UCSD-AML1 (cell line): ENCODE results near the gene NPFF.
"Not testable (repeated sequence)": the region's sequence is repeated elsewhere in the genome, so short reads cannot be mapped to it uniquely, and the experiment has no call there.

ENCODE experiments used
- DNase-seq: peaks from one replicate; lab custom pipeline; 2025; ENCODE audit not compliant: unreplicated experiment; lab: John Stamatoyannopoulos, UW

The NPFF gene, protein sequence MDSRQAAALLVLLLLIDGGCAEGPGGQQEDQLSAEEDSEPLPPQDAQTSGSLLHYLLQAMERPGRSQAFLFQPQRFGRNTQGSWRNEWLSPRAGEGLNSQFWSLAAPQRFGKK

DNA sequence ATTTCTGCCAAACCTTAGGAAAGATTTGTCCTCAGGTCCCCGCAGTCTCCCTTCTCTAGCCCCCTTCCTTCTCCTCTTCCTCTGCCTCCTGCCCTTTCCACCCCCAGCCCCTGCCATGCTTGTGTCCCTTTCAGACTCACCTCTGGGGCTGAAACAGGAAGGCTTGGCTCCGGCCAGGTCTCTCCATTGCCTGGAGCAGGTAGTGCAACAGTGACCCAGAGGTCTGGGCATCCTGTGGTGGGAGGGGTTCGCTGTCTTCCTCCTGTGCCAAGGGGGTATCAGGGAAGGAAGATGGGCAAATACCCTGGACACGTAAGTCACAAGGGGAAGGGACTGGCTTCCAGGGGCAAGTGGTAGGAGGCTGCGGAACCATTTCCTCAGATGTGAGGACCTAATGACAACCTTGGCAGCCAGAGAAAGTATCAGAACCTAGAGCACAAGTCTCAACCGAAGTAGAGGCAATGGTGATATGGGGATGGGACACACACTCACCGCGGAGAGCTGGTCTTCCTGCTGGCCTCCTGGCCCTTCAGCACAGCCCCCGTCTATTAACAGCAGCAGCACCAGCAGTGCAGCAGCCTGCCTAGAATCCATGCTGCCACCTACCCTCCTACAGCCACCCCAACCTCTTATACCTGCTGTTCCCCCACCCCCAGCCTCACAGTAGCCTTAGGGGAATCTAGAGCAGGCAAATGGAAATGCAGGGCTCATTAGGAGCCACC is at the start of gene NPFF:
TSS of gene NPFF (minus strand) at position 604 of the 722 bp plus-strand sequence. CDS start at position 594, 10 bp downstream.
- no peak for DNase-seq

DNA sequence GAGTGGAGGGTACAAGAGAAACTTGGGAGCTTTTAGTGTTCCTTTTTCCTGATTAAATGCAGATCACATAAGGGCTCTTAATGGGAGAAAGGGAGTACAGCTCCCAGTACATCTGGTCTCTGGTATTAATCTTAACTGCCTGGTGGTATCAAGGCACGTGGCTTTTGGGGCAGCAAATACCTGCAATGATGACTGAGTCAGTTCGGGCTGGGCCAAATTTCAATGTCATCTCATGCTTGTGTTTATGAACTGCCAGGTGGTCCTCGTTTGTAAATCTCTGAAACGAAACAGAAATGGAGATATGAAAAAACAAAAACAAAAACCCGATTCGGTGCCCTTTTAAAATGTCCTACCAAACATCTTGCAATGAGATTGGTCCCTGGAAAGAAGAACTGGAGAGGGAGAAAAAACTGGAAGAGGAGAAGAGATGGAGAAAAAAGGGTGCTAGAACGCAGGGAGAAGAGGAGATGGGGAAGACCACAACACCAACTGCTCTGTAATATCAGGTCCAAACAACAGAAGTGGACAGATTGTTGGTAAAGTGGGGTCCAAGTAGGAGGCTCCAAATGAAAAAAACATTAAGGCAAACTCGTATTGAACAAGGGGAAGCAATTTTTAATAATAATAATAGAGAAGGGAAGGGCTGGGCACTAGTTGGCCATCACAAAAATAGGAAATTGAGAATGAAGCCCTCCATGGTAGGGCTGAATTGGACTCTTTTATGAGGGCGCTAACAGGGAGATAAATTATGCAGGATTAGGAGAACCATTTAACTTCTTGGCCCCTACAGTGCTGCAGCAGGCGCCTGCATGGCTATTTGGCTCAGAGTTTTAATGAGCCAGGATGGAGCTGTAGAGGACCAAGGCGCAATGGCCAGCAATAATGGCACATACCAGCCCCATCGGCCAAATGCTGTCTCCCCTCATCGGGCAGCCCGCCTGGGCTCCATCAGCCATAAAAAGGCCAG is 45.4 kb upstream of the NPFF start:
- no peak for DNase-seq

DNA sequence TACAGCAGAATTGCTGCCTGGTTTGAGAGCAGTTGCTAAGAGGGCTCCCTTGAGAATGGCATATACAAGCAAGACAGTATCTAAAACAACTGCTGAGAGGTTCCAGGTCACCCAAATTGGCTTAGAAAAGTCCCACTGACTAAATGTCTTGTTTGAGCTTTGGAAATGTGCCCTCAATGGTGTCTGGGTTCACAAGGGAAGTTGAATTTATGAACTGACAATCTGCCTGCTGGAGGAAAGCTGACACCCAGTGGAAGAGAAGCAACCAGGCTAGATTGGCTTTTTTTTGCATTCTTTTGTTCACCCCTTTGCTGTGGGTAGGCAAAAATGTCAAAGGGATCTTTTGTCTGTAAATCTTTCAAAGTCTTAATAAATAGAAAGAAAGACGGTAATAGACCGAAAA is 44.6 kb upstream of the NPFF start:
- DNase-seq: no peak

DNA sequence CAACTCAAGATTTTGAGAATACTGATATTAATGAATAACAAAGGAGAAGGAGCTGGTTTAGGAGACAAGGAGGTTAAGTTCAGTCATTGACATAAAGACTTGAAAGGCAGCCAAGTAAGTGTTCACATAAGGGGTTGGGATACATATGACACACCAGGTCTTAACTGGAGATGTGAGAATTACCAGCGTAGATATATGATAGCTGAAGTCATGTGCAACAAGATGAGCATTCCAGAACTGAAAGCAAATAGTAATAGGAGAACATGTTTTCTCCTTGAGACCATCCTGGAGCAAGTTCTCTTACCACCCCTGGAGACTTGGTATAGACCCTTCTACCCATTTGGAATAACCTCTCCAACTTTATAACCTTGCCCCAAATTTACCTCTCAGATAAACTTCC is 43.3 kb upstream of the NPFF start:
- DNase-seq: no peak

DNA sequence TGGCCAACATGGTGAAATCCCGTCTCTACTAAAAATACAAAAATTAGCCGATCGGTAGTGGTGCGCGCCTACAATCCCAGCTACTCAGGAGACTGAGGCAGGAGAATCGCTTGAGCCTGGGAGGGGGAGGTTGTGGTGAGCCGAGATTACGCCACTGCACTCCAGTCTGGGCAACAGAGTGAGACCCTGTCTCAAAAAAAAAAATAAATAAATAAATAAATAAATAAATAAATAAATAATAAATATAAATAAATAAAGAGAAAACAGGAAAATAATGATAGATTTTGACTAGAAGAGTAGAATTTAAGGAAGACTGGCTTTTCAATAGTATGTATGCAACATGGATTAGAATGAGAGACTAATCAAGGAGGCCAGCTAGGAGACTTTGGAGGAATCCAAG is 42.8 kb upstream of the NPFF start:
- not testable (repeated sequence) for DNase-seq

DNA sequence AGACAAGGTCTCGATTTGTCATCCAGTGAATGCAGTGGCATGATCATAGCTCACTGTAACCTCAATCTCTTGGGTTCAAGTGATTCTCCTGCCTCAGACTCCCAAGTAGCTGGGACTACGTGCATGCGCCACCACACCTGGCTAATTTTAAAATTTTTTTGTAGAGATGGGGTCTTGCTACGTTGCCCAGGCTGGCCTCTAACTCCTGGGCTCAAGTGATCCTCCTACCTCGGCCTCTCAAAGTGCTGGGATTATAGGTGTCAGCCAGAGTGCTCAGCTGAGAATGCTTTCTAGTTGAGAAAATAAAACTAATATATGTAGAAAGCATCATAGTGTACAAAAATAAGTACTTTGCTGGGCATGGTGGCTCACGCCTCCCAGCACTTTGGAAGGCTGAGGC is 41.1 kb upstream of the NPFF start:
- not testable (repeated sequence) for DNase-seq

DNA sequence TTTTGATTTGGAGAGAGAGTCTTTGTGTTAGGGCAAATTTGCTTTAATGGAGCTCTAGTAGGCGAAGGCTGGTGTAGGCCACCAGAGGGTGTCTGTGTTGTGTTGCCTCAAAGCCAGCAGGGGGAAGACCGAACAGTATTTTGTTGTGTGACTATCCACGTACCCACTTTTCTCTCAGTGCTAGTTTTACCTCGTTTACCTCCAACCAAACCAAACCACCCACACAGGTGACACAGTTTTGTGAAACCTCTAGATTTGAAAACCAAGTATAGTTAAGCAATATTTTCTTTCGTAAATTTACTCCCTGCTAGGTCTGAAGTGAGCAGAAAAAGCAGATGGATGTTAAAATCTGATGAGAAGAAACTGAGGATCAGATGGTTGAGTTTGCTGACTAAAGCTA is 36.3 kb upstream of the NPFF start:
- DNase-seq: peak; percentile 27

DNA sequence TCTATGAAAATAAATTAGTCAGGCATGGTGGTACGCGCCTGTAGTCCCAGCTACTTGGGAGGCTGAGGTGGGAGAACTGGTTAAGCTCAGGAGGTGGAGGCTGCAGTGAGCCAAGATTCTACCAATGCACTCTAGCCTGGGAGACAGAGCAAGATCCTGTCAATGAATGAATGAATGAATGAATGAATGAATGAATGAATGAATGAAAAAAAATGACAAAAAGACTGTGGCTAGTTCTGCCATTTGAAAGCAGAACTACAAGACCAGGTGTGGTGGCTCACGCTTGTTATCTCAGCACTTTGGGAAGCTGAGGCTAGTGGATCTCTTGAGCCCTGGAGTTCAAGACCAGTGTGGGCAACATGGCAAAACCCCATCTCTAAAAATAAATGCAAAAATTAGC is 32.2 kb upstream of the NPFF start:
- no peak for DNase-seq

DNA sequence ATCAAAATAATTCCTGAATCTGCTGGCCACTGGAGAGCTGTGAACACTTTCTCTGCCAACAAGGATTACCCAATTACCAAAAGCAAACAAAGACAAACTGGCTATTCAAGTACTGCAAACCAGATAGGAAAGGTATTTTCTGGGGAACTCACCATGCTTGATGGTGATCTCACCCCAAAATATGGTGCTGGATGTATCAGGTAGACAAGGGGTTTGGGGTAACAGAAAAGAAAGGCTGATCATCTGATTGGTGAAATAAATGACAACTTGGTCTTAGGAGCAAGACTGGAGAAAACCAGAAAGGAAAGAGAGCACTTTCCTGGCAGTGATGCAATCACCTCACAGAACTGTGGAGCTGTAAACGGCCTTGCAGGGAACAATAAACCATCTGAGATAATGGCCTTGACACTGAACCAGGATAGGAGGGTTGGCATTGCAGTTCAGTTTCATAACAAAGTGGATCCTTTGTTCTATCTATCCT is 31.0 kb upstream of the NPFF start:
- DNase-seq: no peak

DNA sequence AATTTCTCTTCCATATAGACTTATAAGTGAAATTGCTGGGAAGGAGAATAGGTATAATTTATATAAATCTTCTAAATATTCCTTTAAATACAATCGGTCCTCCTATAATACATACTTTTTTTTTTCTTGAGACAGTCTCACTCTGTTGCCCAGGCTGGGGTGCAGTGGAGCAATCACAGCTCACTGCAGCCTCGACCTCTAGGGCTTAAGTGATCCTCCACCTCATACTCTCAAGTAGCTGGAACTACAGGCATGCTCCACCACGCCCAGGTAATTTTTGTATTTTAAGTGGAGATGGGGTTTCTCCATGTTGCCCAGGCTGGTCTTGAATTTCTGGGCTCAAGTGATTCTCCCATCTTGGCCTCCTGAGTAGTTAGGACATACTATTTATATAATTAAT is 29.7 kb upstream of the NPFF start:
- DNase-seq: no peak

DNA sequence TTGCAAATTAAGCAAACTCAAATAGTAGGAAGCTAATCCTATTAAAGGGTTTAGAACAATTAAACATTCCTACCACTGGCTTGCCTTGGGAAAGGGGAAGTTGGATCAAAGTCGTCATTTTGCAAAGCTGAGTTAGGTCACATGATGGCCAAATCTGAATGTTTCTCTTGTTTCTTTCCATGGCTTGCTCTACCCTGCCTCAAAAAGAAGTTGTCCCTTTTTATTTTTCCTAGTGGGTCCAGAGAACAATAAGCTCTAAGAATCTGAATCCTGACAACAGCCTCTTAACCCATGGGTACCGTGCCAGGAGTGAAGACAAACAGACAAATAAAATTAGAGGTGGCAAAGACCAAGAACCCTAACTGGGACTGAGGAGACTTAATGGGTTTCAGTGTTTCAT is 26.2 kb upstream of the NPFF start:
- DNase-seq: no peak

DNA sequence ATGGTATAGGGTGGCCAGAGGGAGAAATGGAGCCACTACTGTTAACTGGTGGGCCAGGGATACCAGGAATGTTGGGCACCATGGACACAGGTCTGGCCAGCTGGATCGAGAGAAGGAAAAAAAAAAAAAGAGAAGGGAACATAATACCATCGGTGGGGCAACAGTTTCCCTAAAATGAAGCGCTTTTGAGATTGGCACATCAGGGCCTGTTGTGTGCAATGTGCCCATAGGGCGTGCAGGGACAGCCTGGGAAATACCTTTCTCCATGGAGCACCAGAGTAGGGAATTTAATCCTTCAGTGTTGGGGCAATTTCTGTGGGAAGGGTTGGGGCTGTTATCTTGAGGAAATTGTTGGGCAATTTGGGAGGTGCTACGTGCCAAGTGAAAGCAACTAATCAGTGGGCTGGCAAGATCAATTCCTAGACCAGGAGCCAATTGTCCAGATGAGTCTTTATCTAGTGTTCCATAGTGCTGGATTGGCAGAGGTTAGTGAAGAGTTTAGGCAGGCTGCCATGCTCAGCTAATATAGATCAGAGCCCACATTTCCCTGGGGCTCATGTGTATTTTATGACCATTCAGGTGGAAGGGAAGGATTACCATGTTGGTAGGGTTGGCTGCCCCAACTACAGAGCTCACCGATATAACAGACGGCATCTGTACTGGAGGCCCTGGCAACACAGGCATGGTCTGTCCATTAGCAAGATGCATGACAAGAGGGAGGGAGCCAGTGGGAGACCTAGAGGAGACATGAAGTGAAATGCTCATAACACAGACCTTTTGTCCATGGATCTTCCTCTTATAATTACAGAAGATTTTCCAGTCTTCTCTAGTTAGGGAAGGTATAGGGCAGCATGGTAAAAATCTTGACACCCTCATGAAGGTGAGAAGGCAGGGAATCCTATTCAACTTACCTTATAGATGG is 25.5 kb upstream of the NPFF start:
- no peak for DNase-seq

DNA sequence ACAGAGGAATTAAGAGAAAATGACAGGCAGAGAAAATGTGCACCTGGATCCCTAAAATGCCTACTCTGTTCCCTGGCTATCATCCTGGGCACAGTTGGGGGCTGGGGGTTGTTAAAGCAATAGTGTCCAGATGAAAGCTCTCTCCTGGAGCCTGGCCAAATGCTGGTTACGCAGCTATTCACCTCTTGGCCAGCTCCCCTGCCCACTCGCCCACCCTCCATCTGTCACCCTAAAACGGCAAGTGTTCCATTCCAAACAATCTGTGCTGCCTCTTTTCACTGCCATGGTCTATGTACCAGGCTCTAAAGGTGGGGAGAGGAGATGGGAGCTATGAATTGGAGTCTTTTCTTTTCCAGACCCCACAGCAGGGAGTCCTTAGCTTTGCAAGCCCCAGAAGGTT is 24.7 kb upstream of the NPFF start:
- DNase-seq: no peak

DNA sequence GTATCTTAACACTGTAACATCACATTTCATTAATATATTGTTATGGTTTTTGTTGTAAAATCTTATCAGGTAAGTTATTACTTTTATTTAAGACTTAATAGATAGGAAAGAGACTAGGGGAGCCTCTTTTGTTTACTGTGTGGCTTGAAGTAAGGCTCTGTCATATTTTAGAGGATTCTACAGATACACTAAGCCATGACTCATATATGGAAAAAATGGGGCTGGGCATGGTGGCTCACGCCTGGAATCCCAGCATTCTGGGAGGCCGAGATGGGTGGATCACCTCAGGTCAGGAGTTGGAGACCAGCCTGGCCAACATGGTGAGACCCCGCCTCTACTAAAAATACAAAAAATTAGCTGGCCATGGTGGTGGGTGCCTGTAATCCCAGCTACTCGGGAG is 23.6 kb upstream of the NPFF start:
- DNase-seq: no peak

DNA sequence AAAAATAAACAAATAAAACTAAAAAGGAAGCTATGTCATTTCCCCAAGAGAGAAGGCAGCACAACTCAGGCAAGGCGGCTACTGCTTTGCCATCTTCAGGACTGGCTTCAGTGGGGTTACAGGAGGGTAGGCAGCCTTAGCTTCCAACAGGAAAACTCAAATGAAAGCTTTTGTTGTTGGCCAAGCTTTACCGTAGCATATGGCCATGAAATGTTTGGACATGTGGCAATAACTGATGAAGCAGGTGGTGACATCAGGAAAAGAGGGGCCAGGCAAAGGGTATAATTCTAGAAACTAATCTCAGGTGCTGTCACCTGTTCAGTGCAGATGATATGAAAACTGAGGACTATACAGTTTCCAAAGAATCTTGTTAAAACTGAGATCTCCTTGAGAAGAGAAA is 22.8 kb upstream of the NPFF start:
- no peak for DNase-seq

DNA sequence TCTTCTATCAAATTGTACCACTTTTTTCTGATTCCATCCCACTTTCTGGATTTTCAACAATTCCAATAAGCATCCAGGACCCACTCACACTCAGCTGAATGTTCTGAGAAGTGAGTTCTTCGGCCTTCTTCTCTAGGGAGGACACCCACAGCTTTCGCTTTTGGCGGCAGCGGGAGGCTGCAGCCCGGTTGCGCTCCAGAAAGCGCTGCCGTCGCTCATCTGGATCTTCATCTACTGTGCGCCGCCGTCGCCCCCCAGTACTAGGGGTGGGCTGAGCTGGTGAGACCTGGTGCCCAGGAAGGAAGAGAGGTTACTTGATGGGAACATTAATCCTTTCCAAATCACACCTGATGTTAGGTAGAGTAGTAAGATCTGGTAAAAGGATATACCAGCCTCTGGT is 17.2 kb upstream of the NPFF start:
- no peak for DNase-seq

DNA sequence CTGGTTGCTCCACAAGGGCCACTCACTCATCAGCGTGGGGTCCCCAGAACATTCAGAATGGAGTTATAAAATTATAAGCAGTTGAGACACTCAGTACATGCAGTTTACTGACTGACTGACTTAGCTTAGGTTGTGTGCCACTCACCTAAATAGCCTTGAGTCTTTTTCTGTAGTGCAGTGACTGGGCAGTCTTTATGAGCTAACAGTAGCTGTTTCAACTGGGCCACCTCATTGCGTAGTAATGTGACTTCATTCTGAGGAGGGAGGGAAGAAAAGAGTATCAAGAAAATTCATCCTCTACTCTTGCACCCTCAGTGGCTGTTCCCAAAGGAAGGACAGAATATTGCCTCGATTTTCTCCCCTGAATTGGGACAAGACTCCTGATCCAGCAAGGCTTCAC is 15.8 kb upstream of the NPFF start:
- no peak for DNase-seq

DNA sequence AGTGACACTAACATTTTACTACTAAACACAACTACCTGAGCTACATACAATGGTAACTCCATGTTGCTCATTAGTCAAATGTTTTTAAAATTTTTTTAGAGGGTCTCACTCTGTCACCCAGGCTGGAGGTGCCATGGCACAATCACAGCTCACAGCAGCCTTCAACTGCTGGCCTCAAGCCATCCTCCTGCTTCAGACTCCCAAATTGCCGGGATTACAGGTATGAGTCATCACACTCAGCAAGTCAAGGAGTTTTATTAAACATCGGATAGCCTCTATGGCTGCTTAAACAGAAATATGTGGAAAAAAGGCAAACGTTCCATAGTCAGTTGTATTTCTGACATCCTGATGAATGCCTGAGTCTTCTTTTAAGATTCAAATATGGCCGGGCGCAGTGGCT is 11.1 kb upstream of the NPFF start:
- no peak for DNase-seq

DNA sequence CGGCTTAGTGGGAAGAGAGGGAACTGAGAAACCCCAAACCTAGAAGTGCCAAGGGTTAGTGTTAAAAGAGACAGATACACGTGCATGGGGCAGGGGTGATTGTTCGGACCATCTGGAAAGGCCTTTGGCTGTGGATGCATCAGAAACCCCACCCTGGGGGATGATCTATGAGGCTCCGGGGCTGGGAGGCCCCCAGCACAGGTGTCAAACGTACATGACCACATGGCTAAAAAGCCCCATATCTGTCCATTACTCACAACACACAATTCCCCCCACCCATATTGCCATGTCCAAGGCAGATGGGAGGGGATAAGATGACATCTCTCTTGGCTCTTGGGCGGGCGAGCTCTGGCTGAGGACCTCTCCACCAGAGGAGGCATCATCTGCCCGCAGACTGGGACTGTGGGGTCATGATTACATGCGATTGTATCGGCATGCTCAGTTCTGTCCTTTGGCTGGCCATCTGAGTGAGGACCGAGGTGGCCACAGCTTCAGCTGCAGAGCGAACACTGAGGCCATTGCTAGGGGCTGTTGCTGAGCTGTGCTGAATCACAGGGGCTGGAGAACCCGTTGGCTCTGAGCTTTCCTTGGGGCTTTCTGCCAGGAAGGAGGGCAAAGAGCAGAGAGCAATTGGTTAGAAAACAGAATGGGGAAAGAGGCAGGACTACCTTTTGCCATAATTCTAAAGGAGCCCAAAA is 9.6 kb upstream of the NPFF start:
- no peak for DNase-seq

DNA sequence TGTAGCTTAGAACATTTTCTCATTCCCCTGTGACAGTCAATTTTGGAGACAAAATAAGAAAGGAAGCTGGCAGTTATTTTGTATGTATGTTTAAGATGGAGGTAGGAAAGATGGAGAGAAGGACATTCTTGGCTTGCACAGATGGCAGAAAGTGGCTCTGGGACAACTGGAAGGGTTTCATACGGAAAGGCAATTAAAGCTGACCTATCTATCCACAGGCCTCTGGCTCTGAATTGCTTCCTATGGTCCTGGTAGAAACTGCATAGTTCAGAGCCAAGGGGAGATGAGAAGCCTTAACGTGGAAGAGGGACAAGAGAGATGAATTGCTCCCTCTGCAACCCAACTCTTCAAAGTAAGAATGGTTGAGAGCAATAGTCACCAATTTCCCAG is 8.0 kb upstream of the NPFF start:
- no peak for DNase-seq
